DLD1 (cell line): Measurements from ENCODE around the gene KCNJ18.
"Not testable (repeated sequence)": the region's sequence is repeated elsewhere in the genome, so short reads cannot be mapped to it uniquely, and the experiment has no call there.

Experiments
- in situ Hi-C: cut with HindIII; loops from 2 replicates; pipeline ENCODE4 v1.10.0; 2017; ENCODE audit warnings: low sequenced_read_pairs

Gene KCNJ18

GRCh38 chr17:21691883-21692703 lies at the start of gene KCNJ18:
Gene KCNJ18 (plus strand): TSS chr17:21692523. CDS start chr17:21702787, 10,264 bp downstream.
- in situ Hi-C loops = not testable (repeated sequence)

DNA sequence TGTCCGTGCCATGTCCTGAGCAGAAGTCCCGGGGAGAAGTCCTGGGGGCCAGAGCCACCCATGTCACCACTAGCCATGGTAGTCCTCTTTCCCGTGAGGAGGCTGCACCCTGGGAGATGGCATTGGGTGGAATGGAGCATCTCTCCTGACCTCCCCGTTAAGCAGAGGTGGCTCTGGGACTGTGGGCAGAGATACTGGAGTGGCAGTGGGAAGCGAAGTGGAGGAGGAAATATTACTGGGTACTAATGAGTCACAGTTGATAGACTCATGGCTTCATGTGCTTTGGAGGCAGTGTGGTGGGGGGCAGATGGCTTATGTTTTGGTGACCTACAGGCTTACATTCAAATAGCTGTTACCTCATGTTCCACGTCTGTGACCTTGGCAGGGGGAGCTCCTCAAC lies 44.2 kb upstream of the KCNJ18 start:
- in situ Hi-C loops = not testable (repeated sequence)

DNA sequence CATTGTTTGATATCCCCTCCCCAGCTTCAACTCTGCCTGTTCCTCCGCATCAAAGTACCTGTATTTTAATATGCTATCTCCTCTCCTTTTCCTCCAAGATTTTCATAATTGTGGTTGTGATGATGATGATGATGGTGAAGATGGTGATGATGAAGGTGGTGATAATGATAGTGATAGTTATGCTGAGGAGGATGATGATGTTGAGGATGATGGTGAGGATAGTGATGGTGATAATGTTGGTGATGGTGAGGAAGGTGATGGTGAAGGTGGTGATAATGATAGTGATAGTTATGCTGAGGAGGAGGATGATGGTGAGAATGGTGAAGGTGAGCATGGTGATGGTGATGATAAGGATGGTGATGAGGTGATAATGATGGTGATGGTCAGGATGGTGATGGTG lies 42.3 kb upstream of the KCNJ18 start:
- in situ Hi-C loops = not testable (repeated sequence)

GRCh38 chr17:21652049-21652448 lies 40.3 kb upstream of the KCNJ18 start:
- in situ Hi-C loops = not testable (repeated sequence)

- in situ Hi-C loops = not testable (repeated sequence)
Observed at GRCh38 chr17:21653211-21653610, 39.1 kb upstream of the KCNJ18 start.

DNA sequence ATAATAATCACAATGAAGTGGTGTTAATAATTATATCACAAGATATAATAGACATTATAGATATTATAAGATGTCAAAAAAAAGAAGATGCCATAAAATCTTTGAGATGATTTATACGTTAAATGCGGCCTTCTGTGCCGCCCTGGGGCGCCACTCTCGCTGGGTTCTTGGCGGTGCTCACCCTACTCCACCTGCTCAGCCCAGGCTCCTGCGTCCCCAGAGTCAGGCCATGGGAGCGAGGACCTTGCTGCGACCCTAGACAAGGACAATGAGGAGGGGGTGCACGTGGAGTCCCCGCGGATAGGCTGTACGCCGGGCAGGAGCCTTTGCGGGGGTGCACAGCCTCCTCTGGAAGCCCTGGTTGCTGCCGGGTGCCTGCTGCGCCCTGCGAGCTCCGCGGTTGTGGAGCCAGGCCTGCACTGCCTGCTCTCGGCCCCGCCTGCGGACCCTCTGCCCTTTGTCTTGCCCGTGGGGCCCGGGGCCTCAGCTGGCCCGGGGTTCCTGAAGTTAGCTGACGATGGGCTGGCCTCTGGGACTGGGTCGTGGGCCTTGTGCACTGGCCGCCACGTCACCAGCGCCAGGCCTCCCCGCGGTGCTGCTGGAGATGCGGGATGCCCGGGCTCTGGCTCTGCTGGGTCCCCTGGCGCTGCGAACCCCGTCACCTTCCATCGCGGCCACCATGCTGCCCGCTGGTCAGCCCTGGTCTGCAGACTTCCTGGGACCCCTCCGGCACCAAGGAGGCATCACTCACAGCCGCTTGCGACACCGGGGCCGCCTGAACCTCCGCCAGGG lies 35.6 kb upstream of the KCNJ18 start:
- in situ Hi-C loops = not testable (repeated sequence)

GRCh38 chr17:21659635-21660034 lies 32.7 kb upstream of the KCNJ18 start:
- in situ Hi-C loops = not testable (repeated sequence)

DNA sequence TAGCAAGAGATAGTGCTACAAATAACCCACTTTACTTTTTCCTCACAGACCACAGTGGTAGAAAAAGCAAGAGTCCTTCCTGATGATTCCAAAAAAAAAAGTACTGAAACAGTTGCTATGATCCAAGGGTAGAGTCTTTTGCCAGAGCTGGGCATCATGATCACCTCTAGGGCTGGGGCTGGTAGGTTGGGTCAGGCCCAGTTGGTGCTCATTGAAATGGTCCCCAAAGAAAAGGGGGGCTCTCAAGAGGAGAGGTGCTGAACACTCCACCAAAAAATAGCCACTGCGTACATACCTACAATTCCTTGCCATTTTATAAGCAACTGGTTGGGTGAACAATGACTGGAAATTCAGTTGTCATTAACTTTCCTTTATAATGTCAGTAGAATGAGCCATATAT lies 30.9 kb upstream of the KCNJ18 start:
- in situ Hi-C loops = not testable (repeated sequence)

DNA sequence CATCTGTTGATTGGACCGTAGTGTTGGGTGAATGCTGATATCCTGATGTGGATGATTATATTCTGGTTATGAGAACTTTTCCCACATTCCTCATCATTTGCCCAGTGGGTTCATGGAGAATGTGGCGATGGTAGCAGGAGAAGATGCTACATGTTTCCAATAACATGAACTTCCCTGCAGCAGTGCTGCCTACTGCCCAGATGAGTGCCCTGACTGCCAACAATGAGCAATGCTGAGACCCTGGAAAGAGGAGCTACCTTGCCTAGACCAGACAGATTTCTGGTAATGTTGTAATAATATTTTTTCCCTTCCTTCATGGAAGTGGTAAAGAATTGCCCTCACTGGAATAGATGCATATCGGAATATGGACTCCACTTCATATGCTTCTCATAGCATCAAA lies 29.2 kb upstream of the KCNJ18 start:
- in situ Hi-C loops = not testable (repeated sequence)

- in situ Hi-C loops = not testable (repeated sequence)
Observed at GRCh38 chr17:21663614-21664474, 28.5 kb upstream of the KCNJ18 start.

DNA sequence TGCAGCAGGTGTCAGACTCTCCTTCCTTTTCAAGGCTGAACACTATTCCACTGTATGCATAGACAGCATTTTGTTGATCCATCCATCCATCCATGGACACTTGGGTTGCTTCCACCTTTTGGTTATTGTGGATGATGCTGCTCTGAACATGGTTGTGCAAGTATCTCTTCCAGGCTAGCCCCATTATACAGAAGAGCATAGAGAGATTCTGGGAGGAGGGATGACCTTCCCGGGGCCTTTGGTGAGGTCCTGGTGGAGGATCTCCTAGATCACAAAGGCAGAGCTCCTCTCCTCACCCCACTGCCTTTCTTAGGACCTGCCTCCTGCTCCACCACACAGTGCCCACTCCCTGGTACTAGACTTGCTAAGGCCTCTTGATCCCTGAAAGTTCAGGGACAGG lies 27.2 kb upstream of the KCNJ18 start:
- in situ Hi-C loops = not testable (repeated sequence)

DNA sequence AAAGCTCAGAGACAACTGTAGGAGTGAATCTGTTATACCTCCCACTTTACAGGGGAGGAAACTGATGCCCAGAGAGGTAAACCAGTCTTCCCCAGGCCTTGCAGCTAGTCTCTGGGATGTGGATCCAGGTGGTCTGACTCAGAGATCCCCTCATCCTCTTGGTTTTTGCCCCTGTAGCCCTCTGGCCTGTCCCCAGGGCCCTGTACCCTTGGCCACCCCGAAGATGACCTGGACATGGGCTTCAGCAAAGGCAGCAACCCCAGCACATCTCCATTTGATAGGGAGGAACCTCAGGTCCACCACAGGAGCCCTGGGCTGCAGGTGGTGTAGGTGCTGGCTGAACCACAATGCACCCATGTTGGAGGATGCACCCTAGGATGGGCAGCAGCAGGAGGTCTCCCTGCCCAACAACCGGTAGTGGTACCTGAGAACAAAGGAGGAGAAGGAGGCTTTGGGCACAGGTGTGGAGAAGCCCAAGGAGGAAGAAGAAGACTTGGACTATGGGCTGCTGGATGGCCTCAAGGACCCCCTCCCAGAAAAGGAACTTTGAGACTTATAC lies 26.3 kb upstream of the KCNJ18 start:
- in situ Hi-C loops = not testable (repeated sequence)

DNA sequence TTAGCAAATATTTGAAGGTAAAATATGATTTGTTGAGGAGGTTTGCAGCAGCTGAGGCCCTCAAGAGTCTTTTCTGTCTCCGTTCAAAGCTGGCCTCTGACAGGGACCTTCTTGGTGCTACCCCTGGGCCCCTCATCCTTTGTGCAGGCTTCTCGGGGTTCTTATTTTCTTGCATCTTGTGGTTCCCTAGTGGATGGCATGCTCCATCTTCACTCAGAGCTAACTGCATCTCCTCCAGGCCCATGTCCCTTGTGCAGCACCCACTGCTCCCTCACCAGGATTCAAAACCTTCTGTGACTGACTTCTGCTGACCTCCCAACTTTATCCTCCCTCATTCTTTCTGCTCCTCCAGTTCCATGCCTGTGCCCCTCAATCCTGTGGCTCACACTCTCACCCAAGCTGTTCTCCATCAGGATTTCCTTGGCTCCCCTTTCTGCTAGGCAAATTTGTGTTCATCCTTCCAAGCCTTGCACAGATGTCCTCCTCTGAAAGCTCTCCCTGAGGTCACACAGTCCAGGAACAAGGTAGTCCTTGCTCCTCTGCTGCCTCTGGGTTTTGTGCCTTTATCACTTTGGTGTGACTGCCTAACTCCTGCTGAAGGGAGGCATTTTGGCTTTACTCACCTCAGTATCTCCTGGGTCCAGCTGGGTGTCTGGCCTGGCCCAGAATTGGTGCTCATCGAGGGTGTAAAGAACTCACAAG lies 25.5 kb upstream of the KCNJ18 start:
- in situ Hi-C loops = not testable (repeated sequence)

DNA sequence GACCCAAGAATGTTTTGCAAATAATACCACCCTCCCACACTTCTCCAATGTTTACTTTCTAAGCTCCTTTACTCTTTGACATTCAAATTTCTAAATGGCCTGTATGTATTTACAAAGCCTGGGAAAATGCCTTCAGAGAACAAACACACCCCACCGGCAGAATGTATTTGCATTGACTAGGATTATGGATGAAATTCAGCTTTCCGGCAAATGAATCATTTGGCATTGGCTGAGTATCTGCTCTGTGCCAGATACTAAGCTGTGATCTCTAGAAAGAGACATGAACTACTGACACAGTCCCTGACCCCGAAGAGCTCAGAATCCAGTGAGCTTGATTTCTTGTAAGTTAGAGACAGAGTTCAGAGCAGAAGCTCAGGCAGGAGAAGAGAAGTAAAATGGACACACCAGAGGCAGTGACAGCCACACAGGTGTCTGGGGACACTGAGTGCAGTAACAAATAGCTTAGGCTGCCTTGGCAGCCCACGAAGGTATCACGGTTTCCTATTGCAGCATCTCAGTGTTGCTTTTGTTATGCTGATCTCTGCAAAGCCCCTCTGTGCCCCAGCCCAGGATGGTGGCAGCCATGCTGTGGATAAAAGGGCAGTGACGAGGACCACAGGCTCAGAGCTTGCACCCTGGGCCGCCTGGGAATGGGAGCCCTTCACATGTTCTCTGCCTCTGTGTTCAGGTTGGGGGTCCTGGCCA lies 24.8 kb upstream of the KCNJ18 start:
- in situ Hi-C loops = not testable (repeated sequence)

DNA sequence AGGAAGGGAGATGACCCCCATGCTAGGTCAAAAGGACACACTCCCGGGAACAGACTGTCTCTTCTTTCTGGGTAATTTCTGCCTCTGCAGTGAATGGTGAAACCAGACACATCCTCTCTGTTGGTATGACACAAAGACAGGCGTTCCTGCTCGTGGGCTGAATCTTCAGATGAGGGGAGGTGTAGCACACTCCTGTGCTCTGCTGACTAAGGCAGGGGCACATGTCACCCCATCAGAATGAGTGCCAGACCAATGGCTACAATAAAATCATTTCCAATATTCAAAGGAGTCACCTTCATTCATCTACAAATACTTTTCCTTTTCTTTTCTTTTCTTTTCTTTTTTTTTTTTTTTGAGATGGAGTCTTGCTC lies 24.2 kb upstream of the KCNJ18 start:
- in situ Hi-C loops = not testable (repeated sequence)

GRCh38 chr17:21668746-21669508 lies 23.4 kb upstream of the KCNJ18 start:
- in situ Hi-C loops = not testable (repeated sequence)

DNA sequence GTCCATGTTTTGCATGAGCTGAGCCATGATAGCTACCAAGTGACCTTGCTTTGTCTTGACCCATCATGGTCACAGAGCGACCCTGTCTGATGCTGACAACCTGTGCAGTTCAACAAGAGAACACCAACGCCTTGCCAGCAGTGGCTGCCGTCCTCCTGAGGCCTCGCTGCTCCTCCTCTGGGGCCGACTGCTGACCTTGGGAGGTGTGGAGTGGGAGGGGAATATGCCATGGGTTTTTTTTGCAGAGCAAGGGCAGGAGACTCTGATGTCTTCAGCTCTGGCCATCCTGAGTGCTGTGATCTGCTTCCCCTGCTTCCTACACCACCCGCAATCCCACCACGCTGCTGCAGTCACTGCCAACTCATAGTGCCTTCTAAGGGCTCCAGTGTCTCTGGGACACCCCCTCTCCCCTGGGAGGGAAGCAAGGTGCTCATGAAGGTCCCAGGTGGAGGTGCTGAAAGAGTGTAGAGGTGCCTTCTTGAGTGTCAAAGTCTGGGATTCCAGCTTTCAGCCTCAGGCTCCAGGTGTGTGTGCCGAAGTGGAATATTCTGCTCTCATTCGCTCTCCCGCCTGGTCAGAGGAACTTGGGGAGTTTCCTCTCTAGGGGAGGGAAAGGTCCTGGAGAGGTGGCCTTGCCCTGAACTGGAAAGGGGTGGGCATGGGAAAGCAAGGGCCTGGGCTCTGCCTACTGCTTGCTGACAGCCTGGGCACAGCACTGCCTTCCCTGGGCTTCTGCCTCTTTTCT lies 22.5 kb upstream of the KCNJ18 start:
- in situ Hi-C loops = not testable (repeated sequence)
